ENCODE data around the gene HUNK. TPM values are rescaled to one million over a fixed set of nuclear protein-coding genes. Genes with fewer than 3 reads are reported as not detected.

Gene HUNK
- total RNA-seq, result 1.6 and 2.8 TPM in 2 replicates

DNA sequence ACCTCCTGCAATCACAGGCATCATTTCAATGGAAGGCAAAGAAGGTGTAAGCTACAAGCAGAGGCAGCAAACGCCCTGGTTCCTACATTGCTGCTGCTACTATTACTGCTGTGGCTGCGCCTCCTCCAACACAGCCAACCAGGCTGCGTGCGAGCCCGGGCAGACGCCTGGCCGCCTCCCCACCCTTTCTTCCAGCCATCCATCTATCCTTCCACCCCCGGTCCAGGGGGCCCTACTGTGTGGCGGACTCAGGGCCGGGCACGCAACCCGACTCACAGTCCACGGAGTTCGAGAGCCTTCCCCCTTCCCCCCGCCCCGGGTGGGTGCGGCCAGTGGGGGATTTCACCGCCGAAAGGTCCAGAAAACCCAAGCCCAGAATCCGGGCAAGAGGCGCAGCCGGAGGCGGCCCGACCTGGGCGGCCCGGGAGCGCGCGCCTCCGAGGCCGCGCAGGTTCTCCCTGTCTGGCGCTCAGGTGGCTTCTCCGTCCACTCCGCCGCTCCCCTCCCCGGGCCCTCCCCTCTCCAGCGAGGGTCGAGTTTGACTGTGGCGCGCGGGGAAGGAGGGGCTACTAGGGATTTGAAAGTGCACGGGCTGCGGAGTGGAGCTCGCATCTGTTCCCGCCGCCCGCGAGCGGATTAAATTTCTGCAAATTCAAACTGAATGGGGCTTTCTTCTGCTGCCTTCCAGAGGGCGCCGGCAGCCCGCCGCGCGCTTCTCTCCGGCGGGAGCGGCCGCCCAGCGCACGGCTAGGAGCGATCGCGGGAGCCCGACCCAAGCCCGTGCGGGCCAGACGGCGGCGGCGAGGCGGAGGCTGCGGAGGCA, at the start of gene HUNK:
Gene HUNK, plus strand, starts transcription at position 569 of the 823 bp plus-strand sequence. CDS start 655 bp downstream, outside the sequence.
- TF ChIP-seq CTCF (conservative IDR thresholded peaks at IDR 0.05; ENCODE audit: low read depth, low read length), result no peak
- H3K4me3 ChIP-seq (ENCODE audit: low read depth, low read length), result peak within 1 kb of the TSS; percentile 62
- no peak for DNase-seq (ENCODE audit: low read depth)

GRCh38 chr21:31829736-31830472, 42.9 kb upstream of the HUNK start:
- no peak for DNase-seq (ENCODE audit: low read depth)
- TF ChIP-seq CTCF (conservative IDR thresholded peaks at IDR 0.05; ENCODE audit: low read depth, low read length), result no peak
- no peak overlapping the region for H3K4me3 ChIP-seq (ENCODE audit: low read depth, low read length)

GRCh38 chr21:31830701-31831100, 42.1 kb upstream of the HUNK start:
- no peak for DNase-seq (ENCODE audit: low read depth)
- no peak for TF ChIP-seq CTCF (conservative IDR thresholded peaks at IDR 0.05; ENCODE audit: low read depth, low read length)
- no peak overlapping the region for H3K4me3 ChIP-seq (ENCODE audit: low read depth, low read length)

- no peak for DNase-seq (ENCODE audit: low read depth)
- H3K4me3 ChIP-seq (ENCODE audit: low read depth, low read length), result no peak overlapping the region
- no peak for TF ChIP-seq CTCF (conservative IDR thresholded peaks at IDR 0.05; ENCODE audit: low read depth, low read length)
Observed at GRCh38 chr21:31837041-31837440, 35.8 kb upstream of the HUNK start.

- no peak overlapping the region for H3K4me3 ChIP-seq (ENCODE audit: low read depth, low read length)
- DNase-seq (ENCODE audit: low read depth), result no peak
- no peak for TF ChIP-seq CTCF (conservative IDR thresholded peaks at IDR 0.05; ENCODE audit: low read depth, low read length)
Observed at GRCh38 chr21:31837618-31838390, 35.0 kb upstream of the HUNK start.

- no peak overlapping the region for H3K4me3 ChIP-seq (ENCODE audit: low read depth, low read length)
- TF ChIP-seq CTCF (conservative IDR thresholded peaks at IDR 0.05; ENCODE audit: low read depth, low read length), result no peak
- DNase-seq (ENCODE audit: low read depth), result no peak
Observed at GRCh38 chr21:31838586-31839355, 34.0 kb upstream of the HUNK start.

All from epithelial cell of proximal tubule (primary cell).